Astrocyte (in vitro differentiated cells and primary cell): ENCODE data around the gene FAM98C.

ENCODE experiments used
- EZH2 ChIP-seq: IDR thresholded peaks from 2 replicates; pipeline ENCODE4 v1.6.1; 2012; ENCODE audit warnings: mild to moderate bottlenecking, low read length, inconsistent platforms; ENCODE audit not compliant: insufficient read depth
- TF ChIP-seq, protein P1 (sequence below): IDR thresholded peaks from 2 replicates; pipeline ENCODE4 v1.5.1; 2011; ENCODE audit warnings: low read depth, mild to moderate bottlenecking, inconsistent platforms, low read length, moderate library complexity; ENCODE audit not compliant: insufficient read depth

- TF ChIP-seq, protein P1, sequence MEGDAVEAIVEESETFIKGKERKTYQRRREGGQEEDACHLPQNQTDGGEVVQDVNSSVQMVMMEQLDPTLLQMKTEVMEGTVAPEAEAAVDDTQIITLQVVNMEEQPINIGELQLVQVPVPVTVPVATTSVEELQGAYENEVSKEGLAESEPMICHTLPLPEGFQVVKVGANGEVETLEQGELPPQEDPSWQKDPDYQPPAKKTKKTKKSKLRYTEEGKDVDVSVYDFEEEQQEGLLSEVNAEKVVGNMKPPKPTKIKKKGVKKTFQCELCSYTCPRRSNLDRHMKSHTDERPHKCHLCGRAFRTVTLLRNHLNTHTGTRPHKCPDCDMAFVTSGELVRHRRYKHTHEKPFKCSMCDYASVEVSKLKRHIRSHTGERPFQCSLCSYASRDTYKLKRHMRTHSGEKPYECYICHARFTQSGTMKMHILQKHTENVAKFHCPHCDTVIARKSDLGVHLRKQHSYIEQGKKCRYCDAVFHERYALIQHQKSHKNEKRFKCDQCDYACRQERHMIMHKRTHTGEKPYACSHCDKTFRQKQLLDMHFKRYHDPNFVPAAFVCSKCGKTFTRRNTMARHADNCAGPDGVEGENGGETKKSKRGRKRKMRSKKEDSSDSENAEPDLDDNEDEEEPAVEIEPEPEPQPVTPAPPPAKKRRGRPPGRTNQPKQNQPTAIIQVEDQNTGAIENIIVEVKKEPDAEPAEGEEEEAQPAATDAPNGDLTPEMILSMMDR: no peak
- TF ChIP-seq EZH2: no peak
Measured at GRCh38 chr19:38383743-38384142, 19.1 kb upstream of the FAM98C start.
